ENCODE data around the gene SMYD3. TPM values are rescaled to one million over a fixed set of nuclear protein-coding genes. Genes with fewer than 3 reads are reported as not detected.

SMYD3 gene
- total RNA-seq, 3 donors from 2014 or later (not counting 1 experiment from before 2014, with no cell fraction given): 43.6 to 48.0 (median 46.1) TPM

DNA sequence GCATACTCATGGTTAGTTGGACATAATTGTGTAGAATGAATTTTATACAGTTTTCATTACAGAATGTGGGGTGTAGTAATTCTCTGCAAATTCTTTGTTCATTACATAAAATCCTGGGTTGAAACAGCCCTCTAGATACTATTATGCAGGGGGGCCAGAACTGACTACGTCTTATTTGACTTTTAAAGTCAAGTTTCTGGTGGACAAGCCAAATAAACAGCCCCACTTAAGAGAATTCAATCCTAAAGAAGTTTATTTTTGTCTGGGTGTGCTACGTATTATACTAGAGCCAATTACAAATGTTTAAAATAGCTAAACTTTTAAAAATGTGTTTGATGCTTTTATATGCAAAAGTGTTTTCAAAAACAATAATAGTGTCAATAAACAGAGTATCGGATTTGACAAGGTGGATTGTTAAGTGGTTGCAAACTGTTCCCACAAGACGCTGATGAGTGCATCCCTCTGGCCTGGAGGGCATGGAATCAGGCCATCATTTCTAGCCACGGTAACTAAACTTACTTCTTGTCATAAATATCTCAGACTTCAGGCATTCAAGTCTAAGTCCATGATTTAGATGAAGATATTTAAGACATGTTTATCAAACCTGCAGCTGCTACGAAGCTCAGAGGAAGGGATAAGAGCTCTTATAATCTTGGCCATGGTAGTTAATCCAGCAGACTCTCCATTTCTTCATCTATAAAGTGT, 706.0 kb downstream of the SMYD3 start:
- Histone ChIP-seq H3K4me1 (ENCODE audit: control insufficient read depth, insufficient read depth, low read length) (no peaks in the 10 kb centered on the region), H3K27ac (ENCODE audit: low read length) (no peak overlapping the region), H3K9me3 (ENCODE audit: control insufficient read depth, insufficient read depth, low read length) (no peaks in the 10 kb centered on the region), H3K27me3 (ENCODE audit: control insufficient read depth, insufficient read depth, low read length) (no peaks in the 10 kb centered on the region), H3K36me3 (ENCODE audit: control insufficient read depth, insufficient read depth, low read length) (no peaks in the 10 kb centered on the region), H3K4me3 (ENCODE audit: low read length) (no peak overlapping the region)
- DNase-seq (no peak), ATAC-seq (no peak)
- TF ChIP-seq, protein P1, sequence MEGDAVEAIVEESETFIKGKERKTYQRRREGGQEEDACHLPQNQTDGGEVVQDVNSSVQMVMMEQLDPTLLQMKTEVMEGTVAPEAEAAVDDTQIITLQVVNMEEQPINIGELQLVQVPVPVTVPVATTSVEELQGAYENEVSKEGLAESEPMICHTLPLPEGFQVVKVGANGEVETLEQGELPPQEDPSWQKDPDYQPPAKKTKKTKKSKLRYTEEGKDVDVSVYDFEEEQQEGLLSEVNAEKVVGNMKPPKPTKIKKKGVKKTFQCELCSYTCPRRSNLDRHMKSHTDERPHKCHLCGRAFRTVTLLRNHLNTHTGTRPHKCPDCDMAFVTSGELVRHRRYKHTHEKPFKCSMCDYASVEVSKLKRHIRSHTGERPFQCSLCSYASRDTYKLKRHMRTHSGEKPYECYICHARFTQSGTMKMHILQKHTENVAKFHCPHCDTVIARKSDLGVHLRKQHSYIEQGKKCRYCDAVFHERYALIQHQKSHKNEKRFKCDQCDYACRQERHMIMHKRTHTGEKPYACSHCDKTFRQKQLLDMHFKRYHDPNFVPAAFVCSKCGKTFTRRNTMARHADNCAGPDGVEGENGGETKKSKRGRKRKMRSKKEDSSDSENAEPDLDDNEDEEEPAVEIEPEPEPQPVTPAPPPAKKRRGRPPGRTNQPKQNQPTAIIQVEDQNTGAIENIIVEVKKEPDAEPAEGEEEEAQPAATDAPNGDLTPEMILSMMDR (IDR thresholded peaks at IDR 0.05): no peak
- 89% methylated on average over 4 of the region's 6 CpGs for WGBS (ENCODE audit: insufficient coverage)
- Mint-ChIP-seq H3K4me1 (peaks cover 12 to 17% of the 10 kb centered on the region in 2 donors), H3K4me3 (no peak overlapping the region), H3K27me3 (ENCODE audit: low read depth in 2 of 2) (no peaks in the 10 kb centered on the region), H3K9me3 (no peaks in the 10 kb centered on the region), H3K27ac (no peak overlapping the region), H3K36me3 (no peaks in the 10 kb centered on the region)
- intact Hi-C loops (cut with micrococcal nuclease): no loop called here

DNA sequence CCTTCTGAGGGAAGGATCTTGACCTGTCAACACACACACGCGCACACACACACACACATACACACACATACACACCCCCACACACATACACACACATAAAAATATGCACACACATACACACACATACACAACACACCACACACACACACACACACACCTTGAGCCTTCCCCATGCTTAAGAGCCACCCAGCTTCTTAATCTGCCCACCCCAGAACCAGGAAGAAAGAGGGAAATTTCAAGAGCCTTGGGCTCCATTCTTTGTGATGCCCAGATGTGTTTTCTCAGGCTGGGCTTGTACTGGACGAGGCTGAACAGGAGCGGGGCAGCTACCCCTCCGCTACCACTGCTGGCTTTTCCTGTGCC, 708.7 kb downstream of the SMYD3 start:
- Mint-ChIP-seq H3K36me3 (no peaks in the 10 kb centered on the region), H3K9me3 (no peaks in the 10 kb centered on the region), H3K27me3 (ENCODE audit: low read depth in 2 of 2) (no peaks in the 10 kb centered on the region), H3K27ac (peak overlapping the region in 1 of 2 donors; percentile 8), H3K4me1 (peaks cover 7% of the 10 kb centered on the region in 2 donors), H3K4me3 (no peak overlapping the region)
- H3K36me3 ChIP-seq (ENCODE audit: control insufficient read depth, insufficient read depth, low read length): no peaks in the 10 kb centered on the region
- TF ChIP-seq, protein P1 (IDR thresholded peaks at IDR 0.05): no peak
- no peaks in the 10 kb centered on the region for H3K4me1 ChIP-seq (ENCODE audit: control insufficient read depth, insufficient read depth, low read length)
- intact Hi-C loops (cut with micrococcal nuclease): no loop called here
- H3K27me3 ChIP-seq (ENCODE audit: control insufficient read depth, insufficient read depth, low read length): no peaks in the 10 kb centered on the region
- ATAC-seq (no peak), DNase-seq (no peak)
- H3K27ac ChIP-seq (ENCODE audit: low read length): no peak overlapping the region
- H3K4me3 ChIP-seq (ENCODE audit: low read length): no peak overlapping the region
- no peaks in the 10 kb centered on the region for H3K9me3 ChIP-seq (ENCODE audit: control insufficient read depth, insufficient read depth, low read length)
- WGBS (ENCODE audit: insufficient coverage): 56% methylated on average over 5 of the region's 5 CpGs

DNA sequence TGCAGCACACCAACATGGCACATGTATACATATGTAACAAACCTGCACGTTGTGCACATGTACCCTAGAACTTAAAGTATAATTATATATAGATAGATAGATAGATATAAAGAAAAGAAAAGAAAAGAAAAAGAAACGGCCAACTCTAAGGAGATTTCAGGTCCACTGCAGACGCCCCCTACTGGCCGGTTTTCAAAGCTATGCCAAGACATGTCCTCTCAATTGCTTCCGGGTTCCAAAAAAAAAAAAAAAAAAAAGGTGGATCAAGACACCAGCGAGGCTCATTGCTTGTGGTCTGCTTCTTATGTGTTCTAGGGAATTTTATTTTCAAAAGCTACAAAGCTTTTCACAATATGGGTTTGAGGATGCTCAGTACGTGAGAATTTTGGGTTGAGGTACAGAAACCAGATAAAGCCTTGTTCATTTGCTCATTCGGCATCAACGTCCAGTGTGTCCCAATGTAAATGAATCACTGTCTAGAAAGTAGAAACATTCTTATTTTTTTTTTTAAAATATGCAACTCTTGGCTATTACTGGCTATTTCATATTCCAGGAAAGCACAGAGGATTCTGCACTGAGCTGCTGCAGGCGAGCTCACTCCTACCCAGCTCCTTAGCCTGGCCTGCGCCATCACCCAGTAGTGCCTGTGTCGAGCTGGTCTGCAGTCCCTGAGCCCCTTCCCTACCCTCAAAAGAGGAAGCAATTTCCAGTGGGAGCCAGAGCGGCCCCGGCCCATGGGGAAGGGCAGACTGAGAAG, 709.3 kb downstream of the SMYD3 start:
- no peaks in the 10 kb centered on the region for H3K36me3 Mint-ChIP-seq
- TF ChIP-seq, protein P1 (IDR thresholded peaks at IDR 0.05): no peak
- no peaks in the 10 kb centered on the region for H3K27me3 Mint-ChIP-seq (ENCODE audit: low read depth in 2 of 2)
- DNase-seq (no peak), ATAC-seq (no peak)
- H3K4me3 Mint-ChIP-seq: no peak overlapping the region
- Histone ChIP-seq H3K4me1 (ENCODE audit: control insufficient read depth, insufficient read depth, low read length) (no peaks in the 10 kb centered on the region), H3K27me3 (ENCODE audit: control insufficient read depth, insufficient read depth, low read length) (no peaks in the 10 kb centered on the region), H3K27ac (ENCODE audit: low read length) (no peak overlapping the region), H3K36me3 (ENCODE audit: control insufficient read depth, insufficient read depth, low read length) (no peaks in the 10 kb centered on the region), H3K9me3 (ENCODE audit: control insufficient read depth, insufficient read depth, low read length) (no peaks in the 10 kb centered on the region), H3K4me3 (ENCODE audit: low read length) (no peak overlapping the region)
- 88% methylated on average over 11 of the region's 14 CpGs for WGBS (ENCODE audit: insufficient coverage)
- intact Hi-C loops (cut with micrococcal nuclease): no loop called here
- no peaks in the 10 kb centered on the region for H3K9me3 Mint-ChIP-seq
- peaks cover 7% of the 10 kb centered on the region in 2 donors for H3K4me1 Mint-ChIP-seq
- H3K27ac Mint-ChIP-seq: no peak overlapping the region

All from natural killer cell (primary cell).